ENCODE measurements around the gene CCDC117.

DNA sequence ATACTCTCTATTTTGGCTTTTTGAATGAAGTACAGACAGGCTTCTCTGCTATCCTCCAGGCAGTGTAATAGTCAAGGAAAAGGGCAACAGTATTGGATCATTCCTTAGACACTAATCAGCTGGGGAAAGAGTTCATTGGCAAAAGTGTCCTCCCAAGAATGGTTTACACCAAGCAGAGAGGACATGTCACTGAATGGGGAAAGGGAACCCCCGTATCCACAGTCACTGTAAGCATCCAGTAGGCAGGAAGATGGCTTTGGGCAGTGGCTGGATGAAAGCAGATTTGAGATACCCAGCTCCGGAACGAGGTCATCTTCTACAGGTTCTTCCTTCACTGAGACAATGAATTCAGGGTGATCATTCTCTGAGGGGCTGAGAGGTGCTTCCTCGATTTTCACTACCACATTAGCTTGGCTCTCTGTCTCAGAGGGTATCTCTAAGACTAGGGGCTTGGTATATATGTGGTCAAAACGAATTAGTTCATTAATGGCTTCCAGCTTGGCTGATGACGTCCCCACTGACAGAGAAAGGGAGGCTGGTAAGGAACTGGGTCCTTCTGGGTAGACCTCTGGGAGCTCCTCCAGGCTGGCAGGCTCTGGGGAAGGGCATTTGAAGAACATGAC is 22.7 kb downstream of the CCDC117 start:
- TF ChIP-seq POLR2AphosphoS5 (IDR thresholded peaks at IDR 0.05; ENCODE audit: low read depth, low read length): no peak
- TF ChIP-seq, protein P1, sequence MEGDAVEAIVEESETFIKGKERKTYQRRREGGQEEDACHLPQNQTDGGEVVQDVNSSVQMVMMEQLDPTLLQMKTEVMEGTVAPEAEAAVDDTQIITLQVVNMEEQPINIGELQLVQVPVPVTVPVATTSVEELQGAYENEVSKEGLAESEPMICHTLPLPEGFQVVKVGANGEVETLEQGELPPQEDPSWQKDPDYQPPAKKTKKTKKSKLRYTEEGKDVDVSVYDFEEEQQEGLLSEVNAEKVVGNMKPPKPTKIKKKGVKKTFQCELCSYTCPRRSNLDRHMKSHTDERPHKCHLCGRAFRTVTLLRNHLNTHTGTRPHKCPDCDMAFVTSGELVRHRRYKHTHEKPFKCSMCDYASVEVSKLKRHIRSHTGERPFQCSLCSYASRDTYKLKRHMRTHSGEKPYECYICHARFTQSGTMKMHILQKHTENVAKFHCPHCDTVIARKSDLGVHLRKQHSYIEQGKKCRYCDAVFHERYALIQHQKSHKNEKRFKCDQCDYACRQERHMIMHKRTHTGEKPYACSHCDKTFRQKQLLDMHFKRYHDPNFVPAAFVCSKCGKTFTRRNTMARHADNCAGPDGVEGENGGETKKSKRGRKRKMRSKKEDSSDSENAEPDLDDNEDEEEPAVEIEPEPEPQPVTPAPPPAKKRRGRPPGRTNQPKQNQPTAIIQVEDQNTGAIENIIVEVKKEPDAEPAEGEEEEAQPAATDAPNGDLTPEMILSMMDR (IDR thresholded peaks at IDR 0.05): no peak
- no peak for TF ChIP-seq SIN3A (IDR thresholded peaks at IDR 0.05; ENCODE audit: borderline replicate concordance, insufficient read depth, low read depth, low read length)
- TF ChIP-seq, protein P2, sequence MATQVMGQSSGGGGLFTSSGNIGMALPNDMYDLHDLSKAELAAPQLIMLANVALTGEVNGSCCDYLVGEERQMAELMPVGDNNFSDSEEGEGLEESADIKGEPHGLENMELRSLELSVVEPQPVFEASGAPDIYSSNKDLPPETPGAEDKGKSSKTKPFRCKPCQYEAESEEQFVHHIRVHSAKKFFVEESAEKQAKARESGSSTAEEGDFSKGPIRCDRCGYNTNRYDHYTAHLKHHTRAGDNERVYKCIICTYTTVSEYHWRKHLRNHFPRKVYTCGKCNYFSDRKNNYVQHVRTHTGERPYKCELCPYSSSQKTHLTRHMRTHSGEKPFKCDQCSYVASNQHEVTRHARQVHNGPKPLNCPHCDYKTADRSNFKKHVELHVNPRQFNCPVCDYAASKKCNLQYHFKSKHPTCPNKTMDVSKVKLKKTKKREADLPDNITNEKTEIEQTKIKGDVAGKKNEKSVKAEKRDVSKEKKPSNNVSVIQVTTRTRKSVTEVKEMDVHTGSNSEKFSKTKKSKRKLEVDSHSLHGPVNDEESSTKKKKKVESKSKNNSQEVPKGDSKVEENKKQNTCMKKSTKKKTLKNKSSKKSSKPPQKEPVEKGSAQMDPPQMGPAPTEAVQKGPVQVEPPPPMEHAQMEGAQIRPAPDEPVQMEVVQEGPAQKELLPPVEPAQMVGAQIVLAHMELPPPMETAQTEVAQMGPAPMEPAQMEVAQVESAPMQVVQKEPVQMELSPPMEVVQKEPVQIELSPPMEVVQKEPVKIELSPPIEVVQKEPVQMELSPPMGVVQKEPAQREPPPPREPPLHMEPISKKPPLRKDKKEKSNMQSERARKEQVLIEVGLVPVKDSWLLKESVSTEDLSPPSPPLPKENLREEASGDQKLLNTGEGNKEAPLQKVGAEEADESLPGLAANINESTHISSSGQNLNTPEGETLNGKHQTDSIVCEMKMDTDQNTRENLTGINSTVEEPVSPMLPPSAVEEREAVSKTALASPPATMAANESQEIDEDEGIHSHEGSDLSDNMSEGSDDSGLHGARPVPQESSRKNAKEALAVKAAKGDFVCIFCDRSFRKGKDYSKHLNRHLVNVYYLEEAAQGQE (IDR thresholded peaks at IDR 0.05; ENCODE audit: insufficient read depth in 1 of 2, low read depth in 2 of 2, low read length in 1 of 2): no peak

Data from Panc1 (cell line).